Measurements from ENCODE around the gene ATP6V1C2.
"Not testable (repeated sequence)": the region's sequence is repeated elsewhere in the genome, so short reads cannot be mapped to it uniquely, and the experiment has no call there.

The ATP6V1C2 gene

GRCh38 chr2:10786240-10786982 is 65.0 kb downstream of the ATP6V1C2 start:
- no peak for DNase-seq (ENCODE audit: low read depth)

- no peak for DNase-seq (ENCODE audit: low read depth)
Measured at GRCh38 chr2:10787176-10787968, 65.9 kb downstream of the ATP6V1C2 start.

- DNase-seq (ENCODE audit: low read depth): no peak
Measured at GRCh38 chr2:10788855-10789254, 67.4 kb downstream of the ATP6V1C2 start.

- no peak for DNase-seq (ENCODE audit: low read depth)
Measured at GRCh38 chr2:10790228-10790973, 69.0 kb downstream of the ATP6V1C2 start.

- no peak for DNase-seq (ENCODE audit: low read depth)
Measured at GRCh38 chr2:10792001-10792634, 70.7 kb downstream of the ATP6V1C2 start.

- no peak for DNase-seq (ENCODE audit: low read depth)
Measured at GRCh38 chr2:10792660-10793400, 71.4 kb downstream of the ATP6V1C2 start.

- DNase-seq (ENCODE audit: low read depth): no peak
Measured at GRCh38 chr2:10793816-10794215, 72.4 kb downstream of the ATP6V1C2 start.

- DNase-seq (ENCODE audit: low read depth): no peak
Measured at GRCh38 chr2:10794876-10795275, 73.4 kb downstream of the ATP6V1C2 start.

- DNase-seq (ENCODE audit: low read depth): no peak
Measured at GRCh38 chr2:10795508-10796046, 74.1 kb downstream of the ATP6V1C2 start.

GRCh38 chr2:10796703-10797102 is 75.3 kb downstream of the ATP6V1C2 start:
- no peak for DNase-seq (ENCODE audit: low read depth)

- DNase-seq (ENCODE audit: low read depth): no peak
Measured at GRCh38 chr2:10798783-10799182, 77.4 kb downstream of the ATP6V1C2 start.

GRCh38 chr2:10800163-10800562 is 78.7 kb downstream of the ATP6V1C2 start:
- no peak for DNase-seq (ENCODE audit: low read depth)

GRCh38 chr2:10802657-10803056 is 81.2 kb downstream of the ATP6V1C2 start:
- DNase-seq (ENCODE audit: low read depth): no peak

- not testable (repeated sequence) for DNase-seq (ENCODE audit: low read depth)
Measured at GRCh38 chr2:10805990-10806389, 84.6 kb downstream of the ATP6V1C2 start.

GRCh38 chr2:10806543-10806942 is 85.1 kb downstream of the ATP6V1C2 start:
- no peak for DNase-seq (ENCODE audit: low read depth)

GRCh38 chr2:10810202-10811161 is 89.1 kb downstream of the ATP6V1C2 start:
- DNase-seq (ENCODE audit: low read depth): no peak

GRCh38 chr2:10811517-10811916 is 90.1 kb downstream of the ATP6V1C2 start:
- DNase-seq (ENCODE audit: low read depth): no peak

- peak; percentile 94 for DNase-seq (ENCODE audit: low read depth)
Measured at GRCh38 chr2:10812362-10813162, 91.1 kb downstream of the ATP6V1C2 start, which contains the start of gene PDIA6. Gene PDIA6, minus strand, starts transcription at chr2:10812785. Its CDS starts 89 bp downstream, at chr2:10812696.
